Measurements from ENCODE around the gene DCTD.

DCTD gene

GRCh38 chr4:182928061-182928460 is 10.9 kb upstream of the DCTD start:
- TF ChIP-seq EZH2phosphoT487 (IDR thresholded peaks at IDR 0.05; ENCODE audit: borderline replicate concordance) (no peak), CTCF (conservative IDR thresholded peaks at IDR 0.05; ENCODE audit: low read length) (peak; percentile 68)
- Histone ChIP-seq H3K4me3 (ENCODE audit: low read length, poor library complexity, severe bottlenecking) (no peak overlapping the region), H3F3A (ENCODE audit: low read depth) (no peaks in the 10 kb centered on the region), H3K4me1 (ENCODE audit: insufficient read depth, low read length, poor library complexity, severe bottlenecking) (no peaks in the 10 kb centered on the region), H3K27me3 (ENCODE audit: insufficient read depth, low read length, poor library complexity, severe bottlenecking) (no peaks in the 10 kb centered on the region), H3K79me2 (ENCODE audit: insufficient read depth, low read length) (no peaks in the 10 kb centered on the region), H4K20me1 (ENCODE audit: insufficient read depth, low read length, poor library complexity, severe bottlenecking) (no peaks in the 10 kb centered on the region), H3K9ac (ENCODE audit: low read depth, low read length, poor library complexity, severe bottlenecking) (no peak overlapping the region), H3K4me2 (ENCODE audit: low read depth, low read length, poor library complexity, severe bottlenecking) (no peak overlapping the region), H3K9me2 (replicated peaks; ENCODE audit: low read depth, low read length) (no peaks in the 10 kb centered on the region), H3K36me3 (ENCODE audit: insufficient read depth, low read length) (no peaks in the 10 kb centered on the region), H3K9me3 (ENCODE audit: insufficient read depth, low read depth, low read length) (no peaks in the 10 kb centered on the region), H2AFZ (ENCODE audit: low read length) (peak overlapping the region; percentile 87)

- Histone ChIP-seq H3K36me3 (ENCODE audit: insufficient read depth, low read length) (no peaks in the 10 kb centered on the region), H3K4me2 (ENCODE audit: low read depth, low read length, poor library complexity, severe bottlenecking) (no peak overlapping the region), H3K9me3 (ENCODE audit: insufficient read depth, low read depth, low read length) (no peaks in the 10 kb centered on the region), H3K27me3 (ENCODE audit: insufficient read depth, low read length, poor library complexity, severe bottlenecking) (no peaks in the 10 kb centered on the region), H3F3A (ENCODE audit: low read depth) (no peaks in the 10 kb centered on the region), H3K9me2 (replicated peaks; ENCODE audit: low read depth, low read length) (no peaks in the 10 kb centered on the region), H3K4me1 (ENCODE audit: insufficient read depth, low read length, poor library complexity, severe bottlenecking) (no peaks in the 10 kb centered on the region), H3K9ac (ENCODE audit: low read depth, low read length, poor library complexity, severe bottlenecking) (no peak overlapping the region), H3K4me3 (ENCODE audit: low read length, poor library complexity, severe bottlenecking) (no peak overlapping the region), H4K20me1 (ENCODE audit: insufficient read depth, low read length, poor library complexity, severe bottlenecking) (no peaks in the 10 kb centered on the region), H3K79me2 (ENCODE audit: insufficient read depth, low read length) (no peaks in the 10 kb centered on the region), H2AFZ (ENCODE audit: low read length) (0 out of 2 replicates have a peak overlapping the region, but pooled peaks have one; percentile 87)
- TF ChIP-seq EZH2phosphoT487 (IDR thresholded peaks at IDR 0.05; ENCODE audit: borderline replicate concordance) (no peak), CTCF (conservative IDR thresholded peaks at IDR 0.05; ENCODE audit: low read length) (no peak)
Observed at GRCh38 chr4:182927505-182927904, 10.3 kb upstream of the DCTD start.

- H3K36me3 ChIP-seq (ENCODE audit: insufficient read depth, low read length), result no peaks in the 10 kb centered on the region
- no peaks in the 10 kb centered on the region for H3F3A ChIP-seq (ENCODE audit: low read depth)
- H3K79me2 ChIP-seq (ENCODE audit: insufficient read depth, low read length), result no peaks in the 10 kb centered on the region
- no peak overlapping the region for H3K4me2 ChIP-seq (ENCODE audit: low read depth, low read length, poor library complexity, severe bottlenecking)
- H3K27me3 ChIP-seq (ENCODE audit: insufficient read depth, low read length, poor library complexity, severe bottlenecking), result no peaks in the 10 kb centered on the region
- TF ChIP-seq CTCF (conservative IDR thresholded peaks at IDR 0.05; ENCODE audit: low read length) (no peak), EZH2phosphoT487 (IDR thresholded peaks at IDR 0.05; ENCODE audit: borderline replicate concordance) (no peak)
- 0 out of 2 replicates have a peak overlapping the region, but pooled peaks have one; percentile 54 for H2AFZ ChIP-seq (ENCODE audit: low read length)
- H3K9me2 ChIP-seq (replicated peaks; ENCODE audit: low read depth, low read length), result no peaks in the 10 kb centered on the region
- H3K4me3 ChIP-seq (ENCODE audit: low read length, poor library complexity, severe bottlenecking), result no peak overlapping the region
- H3K9ac ChIP-seq (ENCODE audit: low read depth, low read length, poor library complexity, severe bottlenecking), result no peak overlapping the region
- H3K9me3 ChIP-seq (ENCODE audit: insufficient read depth, low read depth, low read length), result no peaks in the 10 kb centered on the region
- no peaks in the 10 kb centered on the region for H3K4me1 ChIP-seq (ENCODE audit: insufficient read depth, low read length, poor library complexity, severe bottlenecking)
- no peaks in the 10 kb centered on the region for H4K20me1 ChIP-seq (ENCODE audit: insufficient read depth, low read length, poor library complexity, severe bottlenecking)
Observed at GRCh38 chr4:182925855-182926254, 8.7 kb upstream of the DCTD start.

Data from Loucy (cell line).